Stimulated activated CD8-positive, alpha-beta memory T cell treated with anti-CD3 and anti-CD28 coated beads, Interleukin-15, amount 100 ng/mL, for 4 hours (primary cell): ENCODE measurements around the gene NCDN.

Experiments used
- DNase-seq, 2 donors: peaks; one replicate each; pipeline ENCODE4 v3.0.0-alpha.2; 2020; ENCODE audit warnings: low read depth in 2 of 2

Gene NCDN

GRCh38 chr1:35557611-35558373 lies at the start of gene NCDN:
NCDN (plus strand) TSS chr1:35557799; CDS start chr1:35558191, 392 bp downstream.
- DNase-seq: peak; percentile 94 to 95

DNA sequence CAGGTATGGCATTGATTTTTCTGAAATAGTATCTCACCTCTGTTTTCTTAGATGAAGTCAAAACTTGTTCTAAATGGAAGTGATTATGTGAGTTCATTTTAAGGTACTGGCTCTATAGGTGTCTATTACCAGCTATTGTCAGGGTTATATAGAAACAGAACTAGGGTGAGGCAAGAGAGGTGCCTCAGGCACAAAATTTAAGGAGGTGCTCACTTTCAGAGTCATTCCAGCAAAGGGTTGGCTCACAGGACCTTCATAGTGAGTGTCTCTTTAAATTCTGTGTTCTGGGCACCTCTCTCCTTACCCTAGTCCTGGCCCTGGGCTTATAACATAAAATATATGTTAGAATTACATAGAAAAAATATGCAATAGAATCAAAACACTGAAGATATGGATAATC lies 49.7 kb upstream of the NCDN start:
- no peak for DNase-seq

DNA sequence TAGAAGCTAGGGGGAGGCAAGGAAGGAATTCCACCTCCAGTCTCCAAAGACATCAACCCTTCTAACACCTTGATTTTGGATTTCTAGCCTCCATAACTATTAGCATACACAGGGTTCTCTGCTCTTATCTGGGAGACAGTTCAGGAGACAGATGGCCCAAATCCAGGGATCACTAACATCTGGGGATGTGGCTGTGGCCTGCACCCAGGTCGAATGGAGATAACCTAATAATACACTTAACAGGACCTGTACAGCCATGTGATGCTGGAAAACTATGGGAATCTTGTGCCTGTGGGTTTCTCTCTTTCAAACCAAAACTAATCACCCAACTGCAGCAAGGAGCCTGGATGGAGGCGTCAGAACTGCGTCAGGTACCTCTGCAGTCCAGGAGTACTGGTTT lies 48.0 kb upstream of the NCDN start:
- no peak for DNase-seq

GRCh38 chr1:35511305-35511704 lies 46.3 kb upstream of the NCDN start:
- DNase-seq: no peak

- no peak for DNase-seq
Observed at GRCh38 chr1:35518183-35518582, 39.4 kb upstream of the NCDN start.

GRCh38 chr1:35519432-35519831 lies 38.2 kb upstream of the NCDN start:
- no peak for DNase-seq

- DNase-seq: no peak
Observed at GRCh38 chr1:35524106-35524505, 33.5 kb upstream of the NCDN start.

GRCh38 chr1:35530168-35530567 lies 27.4 kb upstream of the NCDN start:
- no peak for DNase-seq

DNA sequence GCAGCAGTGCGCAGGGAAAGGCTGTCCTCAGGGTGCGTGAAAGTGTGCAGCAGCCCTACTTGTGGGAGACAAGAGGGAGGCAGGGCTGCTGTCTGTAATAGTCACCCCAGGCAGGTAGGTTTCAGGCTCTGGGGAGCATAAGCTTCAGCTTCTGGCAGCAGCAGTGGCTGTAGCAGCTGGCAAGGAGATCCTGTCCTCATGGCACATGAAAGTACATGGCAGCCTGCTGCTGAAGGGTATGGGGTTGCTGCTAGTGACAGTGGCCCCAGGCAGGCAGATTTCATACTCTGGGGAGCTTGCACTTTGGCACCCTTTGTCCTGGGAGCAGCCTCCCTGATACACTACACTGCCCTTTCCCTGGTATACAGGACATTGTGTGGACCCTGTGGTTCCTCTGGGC lies 26.7 kb upstream of the NCDN start:
- no peak for DNase-seq

- no peak for DNase-seq
Observed at GRCh38 chr1:35531368-35531767, 26.2 kb upstream of the NCDN start.

- DNase-seq: no peak
Observed at GRCh38 chr1:35532497-35533223, 24.9 kb upstream of the NCDN start.

DNA sequence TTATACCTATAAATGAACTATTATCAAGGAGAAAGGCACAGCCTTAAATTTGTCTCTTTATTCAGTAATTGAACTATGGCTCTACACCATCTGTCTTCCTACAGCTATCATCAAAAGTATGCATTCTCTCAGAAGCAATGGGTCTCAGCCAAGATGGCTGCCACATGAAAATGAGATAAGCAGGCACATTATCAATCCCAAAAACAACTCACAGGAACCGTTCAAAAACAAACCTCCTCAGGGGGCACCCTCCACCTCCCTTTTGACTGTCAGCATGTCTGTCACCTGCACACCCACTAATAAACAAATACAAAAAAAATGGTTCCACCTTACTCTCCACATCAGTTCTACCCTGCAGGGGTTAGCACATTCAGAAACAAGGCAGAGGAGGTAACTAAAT lies 24.0 kb upstream of the NCDN start:
- DNase-seq: no peak

- no peak for DNase-seq
Observed at GRCh38 chr1:35535243-35535642, 22.4 kb upstream of the NCDN start.

DNA sequence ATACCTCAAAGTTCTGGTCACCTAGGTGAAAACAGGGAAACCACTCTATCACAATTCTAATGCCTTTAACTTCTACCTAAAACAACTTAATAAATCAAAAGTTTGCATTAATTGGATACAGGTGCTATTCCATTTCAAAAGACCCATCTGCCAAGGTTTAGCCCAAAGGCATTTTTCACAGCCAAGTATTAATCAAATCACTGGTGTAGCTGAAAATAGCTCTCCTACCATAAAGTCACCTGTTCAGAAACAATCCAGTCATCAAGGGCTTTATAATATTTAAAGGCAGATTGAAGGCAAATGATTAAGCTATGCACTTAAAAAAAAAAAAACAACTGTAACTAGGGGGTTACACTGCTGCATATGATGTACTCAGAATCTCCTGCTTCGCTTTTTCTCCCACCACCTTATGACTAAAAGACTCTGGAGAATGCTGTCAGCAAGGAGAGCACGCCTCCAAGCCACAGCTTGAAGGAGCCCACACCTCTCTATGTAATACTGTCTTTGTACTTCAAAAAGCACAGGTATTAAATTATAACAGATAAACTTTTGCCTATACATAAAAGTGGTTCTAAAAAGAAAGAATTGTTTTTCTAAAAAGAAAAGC lies 20.9 kb upstream of the NCDN start:
- DNase-seq: no peak

DNA sequence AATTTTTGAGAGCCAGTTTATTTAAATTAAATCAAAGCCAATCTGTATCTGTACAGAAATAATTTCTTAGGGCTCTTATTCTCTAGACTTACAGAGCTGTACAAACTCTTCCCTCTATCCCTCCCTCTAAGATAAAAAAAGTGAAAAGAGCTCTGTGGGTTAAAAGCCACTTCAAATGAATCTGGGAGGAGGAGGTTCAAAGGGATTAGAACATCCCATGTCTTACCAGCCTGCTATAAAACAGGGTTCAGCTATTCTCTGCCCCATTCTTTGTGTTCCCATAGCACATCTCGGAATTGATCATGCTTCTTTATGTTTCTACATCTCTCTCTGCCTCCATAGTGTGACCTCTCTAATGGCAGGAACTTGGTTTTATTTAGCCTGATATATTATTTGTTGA lies 19.8 kb upstream of the NCDN start:
- DNase-seq: no peak

- DNase-seq: no peak
Observed at GRCh38 chr1:35539073-35539823, 18.4 kb upstream of the NCDN start.

GRCh38 chr1:35539824-35540261 lies 17.8 kb upstream of the NCDN start:
- no peak for DNase-seq

GRCh38 chr1:35544976-35545375 lies 12.6 kb upstream of the NCDN start:
- peak in 1 of 2 donors; percentile 24 for DNase-seq

DNA sequence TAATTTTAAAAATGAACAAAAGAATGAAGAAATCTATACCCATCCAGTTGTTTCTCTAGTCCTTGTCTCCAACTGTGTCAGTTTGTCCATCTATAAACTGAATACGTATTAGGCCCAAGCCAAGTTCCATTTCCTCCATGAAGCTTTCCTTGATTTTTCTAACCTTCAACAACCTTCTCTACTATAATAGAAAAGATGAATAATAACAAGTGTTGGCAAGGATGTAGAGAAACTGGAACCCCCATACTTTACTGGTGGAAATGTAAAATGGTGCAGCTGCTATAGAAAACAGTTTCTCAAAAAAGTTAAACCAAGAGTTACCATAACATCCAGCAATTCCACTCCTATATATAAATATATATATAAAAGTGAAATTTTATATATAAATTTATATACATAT lies 11.0 kb upstream of the NCDN start:
- DNase-seq: no peak

GRCh38 chr1:35553851-35554250 lies 3.7 kb upstream of the NCDN start:
- no peak for DNase-seq

- DNase-seq: no peak
Observed at GRCh38 chr1:35554266-35555211, 3.1 kb upstream of the NCDN start.
